ENCODE measurements around the gene ANAPC15. TPM values are rescaled to one million over a fixed set of nuclear protein-coding genes. Genes with fewer than 3 reads are reported as not detected.

The ANAPC15 gene
- total RNA-seq, 1 donor from 2014 or later, result 46.0 TPM

- ATAC-seq, result no peak
Observed at GRCh38 chr11:72084965-72085364, 27.5 kb downstream of the ANAPC15 start.

DNA sequence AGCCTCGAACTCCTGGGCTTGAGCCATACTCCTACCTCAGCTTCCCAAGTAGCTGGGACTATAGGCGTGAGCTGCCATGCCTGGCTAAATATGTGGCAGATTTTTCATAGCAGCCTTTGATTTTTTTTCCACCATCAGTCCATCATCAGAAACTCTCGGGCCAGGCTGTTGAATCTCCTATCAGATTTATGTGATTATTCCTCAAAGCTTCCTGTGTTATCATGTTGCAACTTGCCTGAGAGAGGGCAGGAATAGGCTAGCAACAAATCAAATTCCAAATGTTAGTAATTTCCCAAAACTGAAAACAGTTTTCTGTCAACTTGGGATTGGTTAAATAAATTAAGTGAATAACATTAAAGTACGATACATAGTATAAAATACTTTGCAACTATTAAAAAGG is 28.4 kb downstream of the ANAPC15 start:
- no peak for ATAC-seq

- ATAC-seq, result no peak
Observed at GRCh38 chr11:72083414-72083813, 29.1 kb downstream of the ANAPC15 start.

DNA sequence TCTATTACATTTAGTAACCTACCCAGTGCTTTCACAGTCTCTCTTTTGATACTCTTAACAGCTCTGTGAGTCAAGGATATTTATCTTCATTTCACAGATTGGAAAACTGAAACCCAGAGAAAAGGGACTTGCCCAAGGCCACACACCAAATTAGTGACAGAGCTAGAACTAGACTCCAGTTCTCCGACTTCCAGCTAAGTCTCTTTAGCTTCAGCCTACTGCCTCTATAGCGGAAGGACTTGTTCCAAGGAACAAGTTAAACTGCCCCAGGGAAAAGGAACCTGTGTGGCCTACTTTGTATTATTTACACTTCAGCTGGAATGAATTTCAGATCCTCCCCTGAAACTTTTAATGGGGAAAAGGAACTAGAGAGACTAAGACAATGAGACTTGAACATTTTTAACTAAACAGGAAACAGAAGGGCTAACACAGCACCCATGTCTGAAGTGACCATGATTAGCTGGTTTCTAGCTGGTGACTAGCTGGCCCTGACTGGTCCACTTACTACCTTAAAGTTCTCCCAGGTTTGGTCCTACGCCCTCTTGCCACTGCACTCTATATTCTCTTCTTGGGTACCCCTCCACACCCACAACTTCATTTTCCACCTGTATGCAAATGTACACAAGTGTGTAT is 30.6 kb downstream of the ANAPC15 start:
- ATAC-seq, result peak; percentile 43

DNA sequence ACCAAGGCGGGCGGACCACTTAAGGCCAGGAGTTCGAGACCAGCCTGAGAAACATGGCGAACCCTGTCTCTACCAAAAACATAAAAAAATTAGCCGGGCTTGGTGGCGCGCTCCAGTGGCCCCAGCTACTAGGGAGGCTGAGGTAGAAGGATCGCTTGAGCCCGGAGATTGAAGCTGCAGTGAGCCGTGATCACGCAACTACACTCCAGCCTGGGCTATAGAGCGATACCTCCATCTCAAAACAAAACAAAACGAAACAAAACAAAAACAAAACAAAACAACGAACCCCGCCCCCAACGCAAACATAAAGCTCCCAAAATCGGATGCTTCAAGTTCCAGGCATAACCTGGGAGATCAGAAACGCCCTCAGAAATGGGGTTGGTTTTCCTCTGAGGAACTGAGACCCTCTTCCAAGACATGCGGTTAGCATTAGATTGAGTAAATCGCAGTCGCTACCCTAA is 31.3 kb downstream of the ANAPC15 start:
- no peak for ATAC-seq

- ATAC-seq, result peak; percentile 94
Observed at GRCh38 chr11:72080326-72081183, 31.9 kb downstream of the ANAPC15 start, which contains the start of the genes LRRC51 and NUMA1. Gene LRRC51 (plus strand): TSS chr11:72080850. CDS start chr11:72089084, 8,234 bp downstream. Gene NUMA1 (minus strand): TSS chr11:72080542. CDS start chr11:72035943, 44,599 bp downstream.

DNA sequence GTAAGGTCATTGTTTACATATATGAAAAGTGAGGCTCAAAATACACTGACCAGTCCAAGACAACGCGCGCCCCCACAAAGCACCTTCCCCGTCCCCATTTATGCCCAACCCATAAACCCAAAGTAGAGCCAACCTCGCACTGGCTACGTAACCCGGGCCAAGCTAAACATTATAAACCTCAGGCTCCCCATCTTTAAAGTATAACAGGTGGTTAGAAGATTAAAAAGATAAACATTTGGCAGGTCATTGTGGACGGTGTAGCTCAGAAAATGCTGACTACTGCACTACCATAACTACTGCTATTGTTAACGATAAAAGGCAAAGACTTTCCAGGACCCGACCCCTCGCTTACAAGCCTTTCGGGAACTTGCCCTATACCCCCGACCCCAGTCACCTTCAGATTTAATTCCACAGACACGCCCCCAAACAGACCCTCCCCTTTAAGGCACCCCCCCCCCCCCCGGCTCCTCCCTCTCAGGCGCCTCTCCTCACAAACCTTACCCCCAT is 32.6 kb downstream of the ANAPC15 start:
- ATAC-seq, result peak; percentile 0

DNA sequence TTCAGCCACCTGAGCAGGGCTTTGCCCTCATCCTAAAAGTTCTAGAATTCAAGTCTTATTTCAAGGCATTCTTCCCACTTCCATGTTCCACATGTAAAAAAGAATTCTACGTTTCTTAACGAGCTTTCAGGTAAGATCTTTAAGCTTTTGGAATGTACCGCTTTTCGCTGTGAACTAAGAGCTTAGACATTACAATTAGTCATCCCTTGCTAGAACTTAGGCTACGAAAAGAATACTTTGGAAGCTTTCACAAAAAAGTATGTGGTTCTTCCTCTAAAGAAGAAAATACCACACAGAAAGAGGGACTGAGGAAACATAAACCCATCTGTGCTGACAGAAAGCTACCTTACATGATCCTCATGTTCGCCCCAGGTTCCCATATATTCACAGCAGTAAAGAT is 34.0 kb downstream of the ANAPC15 start:
- ATAC-seq, result no peak

- ATAC-seq, result no peak
Observed at GRCh38 chr11:72075756-72076155, 36.7 kb downstream of the ANAPC15 start.

DNA sequence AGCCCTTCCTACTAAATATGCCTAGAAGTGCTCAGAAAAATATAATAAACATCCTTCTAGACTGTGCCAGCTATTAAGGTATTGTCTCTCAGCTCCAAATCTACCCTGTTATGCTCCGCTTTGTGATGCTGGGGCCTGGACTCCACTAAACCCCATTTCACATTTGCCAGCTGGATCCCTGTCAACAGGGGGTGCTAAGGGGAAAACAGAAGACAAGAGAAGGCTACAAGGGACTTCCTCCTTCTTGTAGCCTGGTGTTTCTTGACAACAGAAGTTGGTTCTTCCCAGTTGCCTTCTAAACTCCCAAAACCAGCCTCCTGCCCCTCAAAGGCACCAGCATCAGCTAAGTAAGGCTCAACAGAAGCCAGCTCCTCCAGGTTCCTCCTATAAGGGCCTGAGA is 37.4 kb downstream of the ANAPC15 start:
- no peak for ATAC-seq

GRCh38 chr11:72072348-72072747 is 40.1 kb downstream of the ANAPC15 start:
- ATAC-seq, result peak; percentile 81

DNA sequence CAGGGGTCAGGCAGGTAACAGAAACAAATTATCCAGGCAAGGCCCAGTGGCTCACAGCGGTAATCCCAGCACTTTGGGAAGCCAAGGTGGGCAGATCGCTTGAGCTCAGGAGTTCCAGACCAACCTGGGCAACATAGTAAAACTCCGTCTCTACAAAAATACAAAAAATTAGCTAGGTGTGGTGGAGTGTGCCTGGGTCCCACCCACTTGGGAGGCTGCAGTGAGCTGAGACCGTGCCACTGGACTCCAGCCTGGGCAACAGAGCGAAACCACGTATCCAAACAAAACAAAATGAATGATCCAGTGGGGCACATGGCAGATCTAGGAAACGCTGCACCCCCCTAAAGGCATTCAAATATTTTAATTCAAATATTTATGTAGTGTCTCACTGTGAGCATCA is 42.0 kb downstream of the ANAPC15 start:
- no peak for ATAC-seq

- ATAC-seq, result peak; percentile 91
Observed at GRCh38 chr11:72069787-72070251, 42.7 kb downstream of the ANAPC15 start.

DNA sequence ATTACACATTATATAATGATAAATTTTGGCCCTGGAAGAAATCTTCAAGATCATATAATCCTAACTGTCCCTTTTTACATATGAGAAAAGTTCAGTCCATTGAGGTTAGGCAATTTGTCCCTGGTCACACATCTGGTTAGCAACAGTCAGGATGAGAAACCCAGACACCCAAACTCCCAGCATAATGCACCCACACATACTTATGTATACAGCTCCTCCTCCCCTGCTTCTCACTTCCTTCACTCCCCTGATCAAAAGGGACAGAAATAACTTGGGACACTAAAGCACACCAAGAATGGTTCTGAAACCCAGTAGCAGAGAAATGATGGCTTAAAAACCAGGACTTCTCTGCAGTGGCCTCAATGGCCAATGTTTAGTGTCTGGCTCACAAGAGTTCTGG is 43.3 kb downstream of the ANAPC15 start:
- peak; percentile 43 for ATAC-seq

DNA sequence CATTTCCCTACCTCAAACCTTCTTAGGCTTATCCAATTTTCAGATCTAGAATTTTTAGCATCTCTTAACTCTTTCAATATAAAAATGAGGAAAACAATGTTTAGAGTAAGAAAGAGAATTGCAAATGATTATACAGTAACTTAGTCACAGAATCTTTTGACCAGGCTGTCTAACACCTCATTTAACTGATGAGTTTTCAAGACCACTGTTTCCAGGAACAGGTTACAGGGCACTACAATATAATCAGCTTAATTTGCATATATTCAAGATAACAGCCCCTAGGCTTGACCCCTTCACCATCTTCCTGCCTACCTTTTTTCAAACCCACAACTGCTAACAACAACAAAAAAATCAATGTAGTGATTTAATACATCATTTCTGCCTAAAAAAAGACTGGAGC is 44.8 kb downstream of the ANAPC15 start:
- ATAC-seq, result no peak

DNA sequence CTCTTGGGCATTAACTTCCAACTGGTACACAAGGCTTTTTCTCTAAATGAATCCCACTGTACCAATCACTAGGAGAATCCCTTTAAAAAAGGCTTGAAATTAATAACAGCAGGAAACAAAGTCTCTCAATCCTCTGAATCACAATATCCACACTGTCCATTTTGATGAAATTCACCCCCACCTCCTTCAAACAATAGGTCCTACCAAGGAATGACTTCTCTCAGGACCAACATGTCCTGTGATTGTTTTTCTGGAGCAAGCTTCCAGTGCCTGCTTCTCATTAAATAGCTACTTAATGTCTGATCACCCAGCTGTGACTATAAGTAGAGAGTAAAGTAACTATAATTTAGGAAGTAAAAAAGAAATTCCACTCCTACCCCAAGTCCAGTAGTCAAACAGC is 45.2 kb downstream of the ANAPC15 start:
- no peak for ATAC-seq

DNA sequence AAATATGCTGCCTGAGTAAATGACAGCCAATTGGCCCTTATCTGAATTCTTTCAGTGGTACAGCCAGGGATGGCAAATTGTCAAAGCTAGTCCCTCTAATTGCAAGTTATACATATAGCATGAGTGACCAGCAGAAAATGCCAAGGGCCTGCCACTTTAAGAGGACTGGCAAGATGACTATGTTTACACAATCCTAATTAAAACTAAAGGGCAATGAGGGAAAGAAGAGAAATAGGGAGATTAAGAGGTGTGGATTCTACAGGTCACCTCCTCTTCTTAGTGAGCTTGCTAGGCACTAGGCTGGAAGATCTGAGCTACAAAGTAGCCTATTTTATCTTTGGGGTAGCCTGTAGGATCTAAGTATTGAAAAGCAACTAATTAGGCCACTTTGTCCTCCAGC is 45.6 kb downstream of the ANAPC15 start:
- ATAC-seq, result no peak

- no peak for ATAC-seq
Observed at GRCh38 chr11:72061739-72062396, 50.6 kb downstream of the ANAPC15 start.
